T-helper 2 cell treated with Interferon-gamma antibody and Interleukin-4, amounts not matched to agents 100 ng/mL and 5 ng/mL, for 36 hours (primary cell): ENCODE measurements around the gene GALNT2. TPM values are rescaled to one million over a fixed set of nuclear protein-coding genes. Genes with fewer than 3 reads are reported as not detected.

Source experiments
- intact Hi-C: fragments of 100-400 bp; cut with micrococcal nuclease; formaldehyde crosslinking; loops from one replicate; pipeline ENCODE4 v1.15.1; 2023
- total RNA-seq: library from RNA; stranded (reverse); gene quantifications from 2 replicates; pipeline ENCODE4 v1.2.3, GENCODE V29; 2022

Gene GALNT2
- total RNA-seq, 1 donor from 2014 or later = 26.6 TPM

DNA sequence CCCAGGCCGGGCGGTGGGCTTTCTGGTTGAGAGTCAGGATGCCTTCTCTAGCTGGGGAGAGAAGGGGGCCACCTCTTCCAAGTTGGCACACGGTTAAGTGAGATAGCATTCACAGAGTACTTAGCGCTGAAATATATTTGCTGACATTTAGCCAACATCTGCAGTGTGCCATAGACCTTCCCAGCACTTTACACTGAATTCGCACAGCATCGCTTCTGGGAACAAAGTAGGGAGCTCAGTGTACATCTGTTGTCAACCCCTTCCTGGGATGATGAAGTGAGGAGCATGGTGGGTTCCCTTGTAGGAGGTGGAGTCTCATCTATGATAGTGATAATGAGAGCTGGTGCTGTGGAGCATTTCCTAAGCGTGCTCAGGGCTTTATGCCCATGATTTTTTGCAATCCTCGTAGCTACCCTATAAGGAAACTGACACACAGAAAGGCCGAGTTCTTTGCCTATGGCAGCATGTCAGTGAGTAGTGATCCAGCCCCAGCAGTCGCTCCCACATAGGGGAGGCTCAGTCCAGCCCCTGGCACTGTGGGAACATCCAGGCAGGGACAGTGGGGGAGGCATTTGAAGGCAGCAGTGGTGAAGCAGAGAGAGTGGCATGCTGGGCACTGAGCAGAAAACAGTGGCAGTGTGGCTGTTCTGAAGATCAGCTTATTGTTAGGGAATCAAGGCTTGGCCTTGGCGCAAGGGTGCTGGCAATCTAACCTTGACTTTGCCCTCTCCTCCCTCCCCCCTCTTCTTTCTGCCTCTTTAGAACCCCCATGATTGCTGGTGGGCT lies 182.8 kb downstream of the GALNT2 start:
- intact Hi-C loops = no loop called here

DNA sequence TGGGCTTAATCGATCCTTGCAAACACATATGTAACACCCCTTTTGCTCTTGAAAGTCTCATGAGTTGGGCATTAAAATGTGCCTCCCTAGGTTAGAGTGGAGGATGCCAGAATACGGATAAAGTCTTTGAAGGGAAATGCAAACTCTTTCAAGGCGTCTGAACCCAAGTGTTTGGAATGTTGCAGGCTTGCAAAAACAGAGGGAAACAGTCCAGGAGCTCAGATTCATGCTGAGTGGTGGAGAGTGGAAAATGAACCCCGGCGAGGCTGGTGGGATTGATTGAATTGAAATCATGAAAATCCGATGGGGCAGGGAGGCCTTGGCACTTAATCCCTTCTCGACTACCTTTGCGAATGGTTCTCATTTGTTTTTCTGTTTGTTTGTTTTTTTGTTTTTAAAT lies 183.6 kb downstream of the GALNT2 start:
- intact Hi-C loops = no loop called here

GRCh38 chr1:230251644-230252191 lies 184.7 kb downstream of the GALNT2 start:
- intact Hi-C loops = no loop called here

DNA sequence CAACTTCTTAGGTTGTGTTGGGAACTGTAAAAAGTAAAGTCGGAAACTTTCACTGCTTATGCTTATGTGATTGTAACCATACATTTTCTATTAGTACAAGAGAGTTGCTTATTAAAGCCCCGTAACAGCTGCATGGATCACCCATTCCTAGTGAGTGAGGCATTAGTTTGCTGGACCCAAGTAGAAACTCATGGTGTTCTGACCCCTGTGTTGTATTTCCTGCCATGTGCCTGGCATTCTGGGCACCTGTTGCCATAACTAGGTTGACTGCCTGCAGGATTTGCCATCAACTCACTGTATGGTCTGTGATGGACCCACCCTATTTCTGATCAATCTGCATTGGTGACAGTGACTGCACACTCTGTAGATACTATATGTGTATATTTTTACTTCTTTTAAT lies 186.1 kb downstream of the GALNT2 start:
- intact Hi-C loops = no loop called here

DNA sequence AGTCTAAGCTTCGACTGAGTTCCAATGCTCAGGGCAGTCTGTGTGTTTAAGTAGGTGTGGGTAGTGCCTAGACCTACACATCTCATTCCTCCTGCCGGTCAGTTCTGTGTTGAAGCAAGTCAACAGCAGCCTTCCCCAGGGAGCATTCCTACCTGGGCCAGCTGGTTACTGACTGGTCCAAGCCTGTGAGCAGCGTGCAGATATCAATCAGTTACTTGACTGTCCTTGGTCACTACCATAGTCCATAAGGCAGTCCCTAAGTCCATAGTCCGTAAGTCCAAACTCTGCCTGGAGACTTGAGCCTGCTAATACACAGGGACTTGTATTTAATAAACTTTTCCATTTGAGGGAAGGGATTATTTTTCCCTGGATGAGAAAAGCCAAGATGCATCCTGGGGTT lies 187.2 kb downstream of the GALNT2 start:
- intact Hi-C loops = no loop called here

- intact Hi-C loops = no loop called here
Measured at GRCh38 chr1:230255116-230255515, 188.1 kb downstream of the GALNT2 start.

DNA sequence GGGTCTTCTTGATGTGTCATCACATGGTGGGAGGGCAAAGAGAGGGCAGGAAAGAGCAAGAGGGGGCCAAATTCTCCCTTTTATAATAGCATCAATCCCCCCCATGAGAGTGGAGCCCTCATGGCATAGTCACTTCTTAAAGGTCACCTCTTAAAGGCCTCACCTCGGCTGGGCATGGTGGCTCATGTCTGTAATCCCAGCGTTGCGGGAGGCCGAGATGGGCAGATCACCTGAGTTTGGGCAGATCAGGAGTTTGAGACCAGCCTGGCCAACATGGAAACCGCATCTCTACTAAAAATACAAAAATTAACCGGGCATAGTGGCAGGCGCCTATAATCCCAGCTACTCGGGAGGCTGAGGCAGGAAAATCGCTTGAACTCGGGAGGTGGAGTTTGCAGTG lies 189.0 kb downstream of the GALNT2 start:
- intact Hi-C loops = no loop called here

DNA sequence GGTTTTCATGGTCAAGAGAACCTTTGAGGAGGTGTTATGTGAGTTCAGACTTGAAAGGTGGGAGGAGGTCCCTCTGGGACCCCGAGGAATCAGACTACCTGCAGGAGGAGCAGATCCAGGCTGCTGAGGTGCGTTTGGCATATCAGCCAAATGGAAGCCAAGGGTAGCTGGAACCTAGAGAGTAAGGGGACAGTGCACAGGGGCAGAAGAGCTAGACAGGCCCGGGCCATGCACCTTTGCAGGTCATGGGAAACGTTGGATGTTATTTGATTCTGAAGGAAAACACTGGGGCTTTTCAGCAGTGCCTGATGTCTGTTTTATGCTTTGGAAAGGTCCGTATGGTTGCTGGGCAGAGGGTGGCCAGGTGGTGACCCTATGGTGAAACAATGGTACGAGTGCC lies 189.9 kb downstream of the GALNT2 start:
- intact Hi-C loops = no loop called here

GRCh38 chr1:230259621-230260020 lies 192.6 kb downstream of the GALNT2 start:
- intact Hi-C loops = no loop called here

GRCh38 chr1:230260831-230261230 lies 193.8 kb downstream of the GALNT2 start:
- intact Hi-C loops = no loop called here

DNA sequence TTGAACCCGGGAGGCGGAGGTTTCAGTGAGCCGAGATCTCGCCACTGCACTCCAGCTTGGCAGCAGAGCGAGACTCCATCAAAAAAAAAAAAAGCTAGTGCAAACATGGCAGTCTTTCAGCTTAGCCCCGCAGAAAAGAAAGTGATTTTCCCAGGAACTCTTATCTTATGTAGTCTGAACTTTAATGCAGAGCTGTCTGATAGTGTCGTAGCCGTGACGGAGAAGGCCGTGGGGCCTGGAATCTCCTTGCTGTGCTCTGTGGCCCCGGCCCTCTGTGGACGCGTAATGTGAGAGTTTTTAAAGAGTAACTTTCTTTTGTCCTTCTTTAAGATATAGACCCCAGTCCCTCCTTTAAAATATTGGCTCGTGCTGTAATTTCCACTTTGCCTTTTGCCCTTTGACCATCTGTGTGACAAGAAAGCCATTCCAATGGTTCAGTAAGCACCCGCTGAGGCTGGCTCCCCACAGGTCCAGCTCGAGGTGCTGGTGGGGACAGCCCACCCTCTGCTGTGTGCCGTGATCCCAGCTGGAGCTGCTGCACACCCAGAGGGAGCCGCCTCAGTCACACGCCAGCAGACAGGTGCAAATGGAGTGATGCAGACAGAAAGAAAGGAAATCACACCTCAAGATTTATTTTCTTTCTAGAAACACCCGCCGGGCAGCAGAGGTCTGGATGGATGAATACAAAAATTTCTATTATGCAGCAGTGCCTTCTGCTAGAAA lies 195.1 kb downstream of the GALNT2 start:
- intact Hi-C loops = no loop called here

DNA sequence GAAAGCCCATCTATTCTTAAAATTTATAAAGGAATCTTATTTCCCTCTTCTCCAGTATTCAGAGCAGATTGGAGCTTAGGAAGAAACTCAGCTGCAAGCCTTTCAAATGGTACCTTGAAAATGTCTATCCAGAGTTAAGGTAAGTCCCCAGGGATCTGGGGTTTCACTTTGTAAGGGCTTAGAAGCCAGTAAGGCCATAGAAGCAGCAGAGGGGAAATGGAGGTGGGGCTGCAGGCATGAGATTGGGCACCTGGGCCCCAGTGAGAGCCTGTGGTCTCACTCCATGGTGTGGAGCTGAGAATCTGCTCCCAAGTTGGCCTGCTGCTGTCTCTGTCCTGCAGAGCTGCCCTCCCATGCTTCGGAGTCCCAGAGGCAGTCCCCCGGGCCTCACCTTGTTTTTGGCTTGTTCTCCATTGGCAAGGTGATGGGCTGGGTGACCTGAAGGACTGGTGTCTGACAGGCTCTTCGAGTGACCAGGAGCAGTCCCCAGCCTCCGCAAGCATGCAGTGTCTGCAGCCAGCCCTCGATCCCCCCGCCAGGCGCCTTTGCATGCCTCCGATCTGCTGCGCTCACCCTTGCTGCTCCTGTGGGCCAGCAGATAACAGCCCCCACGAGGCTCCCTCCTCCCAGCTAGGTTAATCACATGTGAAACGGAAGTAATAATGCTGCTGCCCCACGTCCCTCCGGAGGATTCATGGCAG lies 196.0 kb downstream of the GALNT2 start:
- intact Hi-C loops = no loop called here

- intact Hi-C loops = no loop called here
Measured at GRCh38 chr1:230263568-230264195, 196.6 kb downstream of the GALNT2 start.

GRCh38 chr1:230264342-230264741 lies 197.3 kb downstream of the GALNT2 start:
- intact Hi-C loops = no loop called here

- intact Hi-C loops = no loop called here
Measured at GRCh38 chr1:230265200-230266115, 198.4 kb downstream of the GALNT2 start.

GRCh38 chr1:230266456-230266855 lies 199.4 kb downstream of the GALNT2 start:
- intact Hi-C loops = no loop called here

DNA sequence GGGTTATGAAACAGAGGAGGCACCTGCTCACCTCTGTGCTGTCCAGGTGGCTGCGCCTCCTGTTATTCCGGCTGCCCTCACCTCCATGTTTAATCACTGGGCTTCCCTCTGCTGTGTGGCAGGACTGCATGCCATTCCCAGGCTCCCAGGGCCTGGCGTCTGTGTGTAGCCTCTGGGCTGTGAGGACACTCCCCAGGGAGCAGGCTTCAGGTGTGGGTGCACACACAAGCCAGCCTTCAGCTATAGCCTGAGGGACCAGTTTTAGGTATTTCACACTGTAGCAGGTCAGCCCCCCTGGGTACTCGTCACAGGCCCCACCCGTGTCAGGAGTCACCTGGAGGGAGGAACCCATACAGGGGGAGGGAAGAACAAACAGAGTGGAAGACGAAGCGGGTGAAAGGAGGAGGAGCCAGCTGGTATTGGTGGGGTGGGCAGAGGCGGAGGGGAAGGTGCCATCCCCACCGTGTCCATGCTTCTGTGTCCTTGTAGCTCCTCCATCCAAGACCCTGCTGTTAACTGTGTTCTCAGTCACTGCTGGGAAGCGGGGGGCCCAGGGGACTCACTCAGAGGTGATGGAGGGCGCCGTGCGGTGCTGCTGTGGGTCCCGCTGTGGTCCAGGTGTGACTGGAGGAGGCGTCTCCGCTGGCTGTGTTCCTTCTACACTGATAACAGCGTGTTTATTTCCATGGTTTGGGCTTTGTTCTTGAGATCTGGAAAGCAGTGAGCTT lies 200.5 kb downstream of the GALNT2 start:
- intact Hi-C loops = no loop called here

- intact Hi-C loops = no loop called here
Measured at GRCh38 chr1:230268371-230269170, 201.5 kb downstream of the GALNT2 start.

- intact Hi-C loops = no loop called here
Measured at GRCh38 chr1:230270185-230270558, 203.1 kb downstream of the GALNT2 start.
